GM19025 (cell line): ENCODE measurements around the gene MCF2L.

Experiments
- ATAC-seq: cut with Tn5 transposase; IDR thresholded peaks from one replicate; pipeline ENCODE4 v1.9.1; 2021; ENCODE audit warnings: mild to moderate bottlenecking, low read depth, moderate library complexity; ENCODE audit not compliant: unreplicated experiment

The MCF2L gene

DNA sequence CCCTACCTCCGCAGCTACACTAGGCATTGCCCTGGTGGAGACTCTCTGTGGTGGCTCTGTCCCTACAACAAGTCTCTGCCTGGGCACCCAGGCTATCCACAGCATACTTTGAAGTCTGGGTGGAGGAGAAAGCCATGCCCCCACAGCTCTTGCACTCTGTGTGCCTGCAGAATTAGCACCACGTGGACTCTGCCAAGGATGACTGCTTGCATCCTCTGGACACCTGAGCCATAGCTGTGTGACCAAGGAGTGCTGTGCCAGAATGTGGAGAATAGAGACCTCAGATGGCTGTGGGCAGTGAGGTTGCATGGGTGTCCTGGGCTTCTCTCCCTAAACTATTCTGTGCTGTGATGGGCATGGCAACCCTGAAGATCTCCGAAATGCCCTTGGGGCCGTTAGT lies 21.2 kb upstream of the MCF2L start:
- ATAC-seq = no peak

DNA sequence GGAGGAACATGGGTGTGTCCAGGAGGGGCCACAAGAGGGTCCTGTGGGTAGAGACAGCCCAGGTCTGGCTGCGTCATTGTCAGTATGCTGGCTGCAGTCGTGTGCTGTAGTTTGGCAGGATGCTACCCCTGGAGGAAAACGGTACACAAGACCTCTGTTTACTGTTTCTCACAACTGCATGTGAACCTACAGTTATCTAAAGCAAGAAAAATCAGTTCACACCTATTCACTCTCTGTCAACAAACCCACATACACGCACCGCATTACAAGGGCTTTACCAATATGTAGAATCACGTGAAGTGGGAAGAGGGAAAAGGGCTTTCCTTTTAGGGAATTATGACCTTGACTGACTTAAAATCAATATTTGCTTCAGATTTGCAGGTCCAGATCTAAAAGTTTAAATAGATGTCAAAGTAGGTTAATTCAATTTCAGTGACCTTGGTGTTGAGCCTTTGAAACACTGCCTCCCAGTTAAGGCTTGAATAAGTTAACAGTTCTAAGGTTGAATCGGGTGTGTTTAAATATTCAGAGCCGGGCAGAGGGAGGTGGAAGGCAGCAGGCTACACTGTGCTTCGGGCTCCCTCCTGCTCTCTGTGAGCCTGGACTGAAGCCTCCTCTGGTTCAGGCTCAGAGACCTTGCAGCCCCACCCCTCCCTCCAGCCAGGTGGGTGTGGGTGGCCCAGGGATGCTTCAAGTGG lies 17.2 kb upstream of the MCF2L start:
- no peak for ATAC-seq

DNA sequence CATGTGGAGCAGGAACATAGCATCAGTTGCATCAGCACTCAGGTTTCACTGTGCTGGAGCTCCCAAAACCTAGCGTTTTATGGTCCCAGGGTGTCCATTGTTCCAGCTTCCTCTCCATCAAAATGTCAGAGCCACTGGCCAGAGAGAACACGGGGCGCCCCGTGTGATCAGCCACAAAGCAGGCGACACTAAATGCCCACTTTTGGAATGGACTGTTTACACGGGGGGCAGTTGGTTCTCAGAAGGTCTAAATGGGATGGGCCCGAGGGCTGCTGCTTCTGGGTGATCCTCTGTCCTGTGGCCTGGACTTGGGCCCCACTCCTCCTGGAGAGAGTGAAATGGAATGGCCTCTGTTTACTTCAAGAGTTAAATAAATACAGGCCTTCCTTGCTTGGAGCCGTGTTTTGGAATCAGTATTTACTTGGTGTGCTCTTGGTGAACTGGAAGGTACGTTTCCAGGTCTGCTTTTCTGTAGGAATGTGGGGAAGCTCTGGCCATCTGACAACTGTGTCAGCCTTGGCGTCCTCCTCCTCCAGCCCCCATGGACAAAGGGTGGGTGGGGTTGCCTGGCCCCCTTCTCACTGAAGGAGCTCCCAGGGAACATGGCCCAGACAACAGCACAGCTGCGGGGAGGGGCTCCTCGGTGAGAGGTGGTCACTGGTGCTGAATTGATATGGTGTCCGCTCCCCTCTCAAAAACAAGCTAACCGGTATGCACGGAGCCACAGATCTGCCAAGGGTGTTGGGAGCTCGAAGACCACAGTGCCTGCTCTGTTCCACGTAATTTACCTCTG lies 16.1 kb upstream of the MCF2L start:
- no peak for ATAC-seq

DNA sequence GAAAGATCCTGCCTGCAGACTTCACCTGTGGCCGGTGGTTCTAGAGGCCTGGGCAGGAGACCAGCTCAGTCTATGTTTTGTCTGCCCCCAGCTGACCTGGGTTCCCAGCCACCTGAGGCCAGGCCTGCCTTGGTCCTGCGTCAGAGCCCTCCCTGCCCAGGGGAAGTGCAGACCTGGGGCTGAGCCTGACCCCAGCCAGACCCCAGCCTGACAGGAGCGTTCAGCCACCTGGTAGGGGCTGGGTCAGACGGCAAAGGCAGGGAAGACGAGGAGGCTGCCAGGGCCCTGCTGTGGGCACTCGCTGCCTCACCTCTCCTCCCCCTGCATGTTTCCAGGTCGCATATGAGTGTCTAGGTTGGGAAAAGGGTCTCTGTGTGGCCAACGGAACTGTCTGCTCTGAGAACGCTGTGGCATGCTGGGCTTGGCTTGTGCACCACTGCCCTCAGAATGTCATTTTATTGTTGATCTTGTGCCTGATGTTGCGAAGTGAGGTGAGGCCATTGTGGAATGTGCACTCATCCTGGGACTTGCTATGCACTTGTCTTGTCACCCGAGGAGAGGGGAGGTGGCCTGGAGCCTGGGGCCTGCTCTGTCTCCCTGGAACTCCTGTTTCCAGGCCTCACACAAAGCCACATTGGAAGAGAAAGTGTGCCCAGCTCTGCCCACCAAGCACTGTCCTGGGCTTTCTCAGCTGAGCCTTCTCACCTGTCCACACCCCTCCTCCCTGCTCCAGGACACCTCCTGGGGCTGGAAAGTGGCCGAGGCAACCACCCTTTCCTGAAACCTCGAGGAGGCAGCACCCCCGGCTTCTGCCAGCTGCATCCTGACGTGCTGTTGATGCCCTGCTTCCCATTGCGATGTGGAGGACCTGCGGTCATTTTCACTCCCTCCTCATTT lies 15.2 kb upstream of the MCF2L start:
- ATAC-seq = no peak

DNA sequence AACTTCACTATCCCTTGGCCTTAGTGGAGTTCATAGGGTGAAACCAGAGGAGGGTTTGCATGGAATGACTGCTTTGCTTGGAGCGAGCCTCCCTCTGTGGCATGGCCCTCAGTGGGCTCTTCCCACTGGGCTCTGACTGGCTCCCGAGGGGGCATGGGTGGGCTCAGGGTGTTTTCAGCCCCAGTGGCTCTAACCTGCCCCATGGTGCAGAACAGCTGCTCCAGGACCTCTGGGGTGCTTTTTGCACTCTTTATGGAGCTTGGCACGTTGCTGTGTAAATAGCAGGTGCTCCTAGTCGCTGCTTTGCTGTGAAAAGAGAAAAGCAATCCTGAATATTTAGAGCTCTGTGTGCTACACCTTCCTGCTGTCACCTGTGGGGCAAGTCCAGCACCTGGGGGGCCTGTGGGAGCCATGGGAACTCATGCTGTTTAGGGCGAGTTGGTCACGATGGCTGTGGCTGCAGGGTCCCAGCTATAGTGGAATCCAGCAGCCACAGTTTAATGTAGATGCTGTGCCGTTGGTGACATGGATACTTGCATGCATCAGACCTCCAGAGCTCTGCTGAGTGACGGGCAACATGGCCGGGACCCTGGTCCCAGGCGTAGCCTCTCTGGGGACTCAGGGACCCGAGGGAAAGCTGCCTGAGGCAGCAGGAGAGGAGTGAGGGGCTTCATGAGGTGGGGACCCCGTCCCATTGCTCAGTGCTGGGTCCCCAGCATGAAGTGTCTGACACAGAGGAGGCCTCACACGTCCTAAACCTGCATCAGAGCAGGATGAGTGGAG lies 14.3 kb upstream of the MCF2L start:
- ATAC-seq = no peak

DNA sequence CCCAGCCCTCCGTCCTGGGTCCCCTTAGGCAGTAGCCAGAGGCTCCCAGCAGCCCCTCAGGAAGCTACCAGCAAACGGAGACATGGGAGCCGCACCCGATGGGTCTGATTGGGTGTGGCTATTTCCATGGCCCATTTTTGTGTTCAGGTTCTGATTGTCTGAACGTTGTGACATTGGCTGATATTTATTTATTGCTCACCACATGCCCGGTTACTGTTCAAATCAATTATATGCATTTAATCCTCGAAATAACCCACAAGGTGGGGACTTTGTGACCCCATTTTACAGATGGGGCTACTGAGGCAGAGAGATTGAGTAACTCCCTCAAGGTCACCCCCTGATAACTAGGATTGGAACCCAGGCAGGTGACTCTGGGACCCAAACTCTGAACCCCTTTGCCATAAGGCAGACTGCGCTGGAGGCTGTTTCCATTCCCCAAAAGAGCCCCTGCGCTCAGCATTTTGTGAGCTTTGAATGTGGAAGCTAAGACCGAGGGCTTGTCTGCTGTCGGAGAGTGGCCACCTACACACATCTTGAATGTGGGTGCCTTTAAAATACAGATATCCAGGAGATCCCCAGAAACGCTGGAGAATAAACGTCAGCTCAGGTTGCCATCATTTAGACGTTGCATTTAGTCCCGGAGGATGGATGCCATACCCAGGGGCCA lies 13.6 kb upstream of the MCF2L start:
- ATAC-seq = no peak

DNA sequence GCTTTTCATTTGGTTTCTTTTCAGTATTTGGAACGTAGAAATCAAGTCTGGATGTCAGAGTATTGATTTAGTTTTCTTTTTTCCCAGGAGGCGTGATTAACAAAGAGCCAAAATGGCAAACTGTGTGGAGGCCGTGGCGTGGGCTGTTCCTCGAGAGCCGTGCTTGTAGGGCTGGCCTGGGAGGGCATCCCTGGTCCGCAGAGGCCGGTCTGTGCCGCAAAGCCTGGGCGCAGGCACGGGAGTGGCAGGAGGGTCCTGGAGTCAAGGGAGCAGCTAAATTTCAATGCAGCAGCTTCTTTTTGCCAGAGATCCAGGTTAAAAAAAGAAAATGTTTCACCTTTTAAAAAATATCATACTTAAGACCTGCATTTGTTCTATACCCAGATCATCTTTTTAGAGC lies 13.1 kb upstream of the MCF2L start:
- ATAC-seq = no peak

DNA sequence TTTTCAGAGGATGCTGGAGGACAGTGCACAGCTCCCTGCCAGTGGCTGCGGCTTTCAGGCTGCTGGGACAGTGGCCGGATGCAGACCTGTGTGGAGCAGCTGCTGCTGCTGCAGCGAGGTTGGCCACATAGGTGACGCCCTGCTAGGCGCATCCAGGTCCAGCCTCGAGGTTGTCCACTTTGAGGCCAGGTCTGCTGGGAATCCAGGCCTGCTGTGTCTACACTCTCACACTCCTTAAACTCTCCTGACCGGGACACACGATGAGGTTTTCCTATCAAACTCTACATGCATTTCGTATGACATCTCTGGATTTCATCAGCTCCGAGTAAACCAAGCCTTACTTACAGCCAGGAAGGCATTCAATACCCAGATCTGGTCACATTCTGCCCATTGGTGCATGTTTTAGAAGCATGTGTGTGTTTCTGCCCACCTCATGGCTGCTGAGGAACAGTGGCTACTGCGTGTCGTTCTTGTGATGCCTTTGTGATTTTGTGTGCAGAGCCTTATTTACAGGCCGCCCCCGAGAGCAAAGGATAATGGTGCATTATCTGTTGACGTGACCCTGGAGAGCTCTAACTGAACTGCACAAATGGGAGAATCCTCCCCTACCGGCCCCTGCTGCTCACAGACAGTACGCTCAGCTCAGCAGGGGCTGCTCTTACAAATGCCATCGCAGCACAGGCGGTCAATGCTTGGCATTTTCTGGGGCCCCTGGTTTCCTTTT lies 12.3 kb upstream of the MCF2L start:
- ATAC-seq = no peak

DNA sequence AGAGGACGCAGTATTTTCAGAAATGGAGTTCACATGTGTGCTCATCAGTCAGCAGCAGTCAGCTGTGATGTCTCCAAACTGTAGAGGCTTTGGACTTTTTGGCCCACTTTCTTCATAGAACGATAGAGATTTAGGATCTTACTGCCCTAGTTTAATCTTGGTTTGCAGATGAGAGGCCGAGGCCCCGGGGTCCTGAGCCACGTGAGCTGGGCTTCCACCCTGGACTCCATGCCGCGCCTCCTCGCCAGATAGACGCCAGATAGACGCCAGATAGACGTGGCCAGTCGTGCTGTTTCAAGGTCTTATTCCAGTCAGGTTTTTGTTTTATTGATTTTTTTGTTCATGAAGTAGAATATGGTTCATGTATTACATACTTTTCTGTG lies 11.7 kb upstream of the MCF2L start:
- ATAC-seq = no peak

DNA sequence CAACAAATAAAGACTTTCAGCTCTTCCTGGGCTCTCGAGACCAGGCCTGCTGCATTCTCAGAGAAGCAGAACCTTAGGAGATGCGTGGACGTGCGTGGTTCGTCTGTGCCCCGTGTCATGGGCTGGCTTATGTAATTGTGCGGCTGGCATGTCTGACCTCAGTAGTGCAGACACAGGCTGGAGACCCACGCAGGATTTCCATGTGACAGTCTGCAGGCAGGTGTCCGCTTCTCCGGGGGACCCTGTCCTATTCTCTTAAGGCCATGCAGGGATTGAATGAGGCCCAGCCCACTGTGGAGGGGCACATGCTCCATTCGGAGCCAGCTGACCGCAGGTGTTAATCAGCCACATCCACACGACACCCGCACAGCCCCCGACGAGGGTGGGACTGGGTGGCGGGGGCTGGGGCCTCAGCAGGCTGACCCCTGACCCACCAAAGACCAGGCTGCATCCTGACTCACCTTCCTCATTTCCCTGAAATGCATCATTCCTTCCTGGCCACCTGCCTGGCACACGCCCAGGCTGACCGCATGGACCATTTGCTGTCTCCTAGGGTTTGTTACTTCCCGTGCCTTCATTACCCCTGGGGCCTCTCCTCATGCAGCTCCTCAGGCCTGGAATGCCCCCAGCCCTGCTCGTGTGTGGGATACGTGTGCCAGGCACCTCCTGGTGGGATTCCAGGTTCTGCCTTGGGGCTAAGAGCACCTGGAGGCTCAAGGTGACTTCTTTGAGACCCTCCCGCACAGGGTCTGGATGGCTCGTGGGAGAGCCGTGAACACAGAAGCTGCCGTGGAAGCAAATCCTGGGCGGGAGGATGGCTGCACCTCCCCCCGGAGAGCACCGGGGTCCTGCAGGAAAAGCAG lies 10.7 kb upstream of the MCF2L start:
- ATAC-seq = no peak

DNA sequence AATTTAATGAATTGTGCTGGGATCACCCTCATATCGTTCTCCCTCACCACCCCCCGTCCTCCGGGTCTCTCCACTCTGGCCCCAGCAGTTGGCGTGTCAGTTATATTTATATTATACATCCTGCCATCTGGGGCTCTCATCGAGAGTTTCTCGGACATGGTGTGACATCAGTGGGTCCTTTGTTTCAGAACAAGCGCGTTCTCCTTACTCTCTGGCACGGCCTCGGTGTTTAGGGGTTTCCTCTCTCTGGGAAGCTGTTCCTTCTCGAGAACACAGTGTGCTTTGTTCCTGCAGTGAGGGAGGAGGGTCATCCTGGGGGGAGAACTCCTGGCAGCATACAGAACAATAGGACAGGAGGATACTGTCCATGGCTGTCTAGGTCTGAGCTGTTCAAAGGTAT lies 9.8 kb upstream of the MCF2L start:
- no peak for ATAC-seq

DNA sequence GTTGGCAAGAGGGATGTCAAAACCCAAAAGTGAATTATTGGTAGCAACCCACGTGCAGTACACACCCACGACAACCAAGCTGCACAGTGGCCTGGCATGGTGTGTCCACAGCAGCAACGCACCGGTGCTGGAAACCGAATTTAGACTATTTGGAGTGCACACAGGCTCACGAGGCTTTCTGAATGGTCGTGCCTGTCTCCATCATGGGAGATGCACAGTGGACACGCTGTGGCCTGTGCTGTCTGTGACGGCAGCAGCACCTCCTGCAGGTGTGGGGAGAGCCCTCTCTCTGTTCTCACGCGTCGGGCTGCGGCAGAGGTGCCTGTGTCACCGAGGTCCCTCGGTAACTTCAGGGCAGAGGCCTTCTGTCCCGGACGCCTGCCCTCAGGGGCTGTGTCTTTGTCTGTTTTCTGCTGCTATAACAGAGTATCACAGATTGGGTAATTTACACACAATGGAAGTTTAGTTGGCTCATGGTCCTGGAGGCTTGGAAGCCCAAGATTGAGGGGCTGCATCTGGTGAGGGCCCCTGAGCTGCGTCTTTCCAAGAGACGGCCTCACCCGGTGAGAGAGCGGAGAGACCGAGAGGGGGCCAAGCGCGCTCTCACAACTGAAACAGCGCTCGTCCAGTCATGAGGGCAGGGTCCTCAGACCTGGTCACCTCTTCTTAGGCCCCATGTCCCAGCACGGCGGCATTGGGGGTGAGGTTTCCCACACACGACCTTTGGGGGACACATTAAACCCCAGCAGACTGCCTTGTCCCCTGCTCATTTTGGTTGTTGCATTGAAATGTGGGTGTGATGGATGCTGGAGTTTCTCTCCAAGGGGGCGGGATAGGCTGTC lies 9.1 kb upstream of the MCF2L start:
- ATAC-seq = no peak

DNA sequence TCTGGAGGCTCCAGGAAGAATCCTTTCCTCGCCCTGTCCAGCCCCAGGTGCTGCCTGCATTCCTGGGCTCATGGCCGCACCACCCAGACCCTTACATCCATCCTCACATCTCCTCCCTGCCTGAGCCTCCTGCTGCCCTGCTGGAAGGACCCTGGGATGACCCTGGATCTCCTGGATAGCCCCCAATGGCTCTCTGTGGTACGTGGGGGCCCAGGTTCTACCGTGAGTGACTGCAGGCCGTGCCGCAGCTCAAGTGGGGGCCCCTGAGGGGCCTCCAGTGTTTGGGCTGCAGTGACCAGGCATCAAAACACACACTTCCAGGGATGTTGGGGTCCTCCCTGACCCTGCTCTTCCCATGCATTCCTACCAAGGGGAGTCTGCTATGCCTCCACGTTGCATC lies 8.3 kb upstream of the MCF2L start:
- no peak for ATAC-seq

DNA sequence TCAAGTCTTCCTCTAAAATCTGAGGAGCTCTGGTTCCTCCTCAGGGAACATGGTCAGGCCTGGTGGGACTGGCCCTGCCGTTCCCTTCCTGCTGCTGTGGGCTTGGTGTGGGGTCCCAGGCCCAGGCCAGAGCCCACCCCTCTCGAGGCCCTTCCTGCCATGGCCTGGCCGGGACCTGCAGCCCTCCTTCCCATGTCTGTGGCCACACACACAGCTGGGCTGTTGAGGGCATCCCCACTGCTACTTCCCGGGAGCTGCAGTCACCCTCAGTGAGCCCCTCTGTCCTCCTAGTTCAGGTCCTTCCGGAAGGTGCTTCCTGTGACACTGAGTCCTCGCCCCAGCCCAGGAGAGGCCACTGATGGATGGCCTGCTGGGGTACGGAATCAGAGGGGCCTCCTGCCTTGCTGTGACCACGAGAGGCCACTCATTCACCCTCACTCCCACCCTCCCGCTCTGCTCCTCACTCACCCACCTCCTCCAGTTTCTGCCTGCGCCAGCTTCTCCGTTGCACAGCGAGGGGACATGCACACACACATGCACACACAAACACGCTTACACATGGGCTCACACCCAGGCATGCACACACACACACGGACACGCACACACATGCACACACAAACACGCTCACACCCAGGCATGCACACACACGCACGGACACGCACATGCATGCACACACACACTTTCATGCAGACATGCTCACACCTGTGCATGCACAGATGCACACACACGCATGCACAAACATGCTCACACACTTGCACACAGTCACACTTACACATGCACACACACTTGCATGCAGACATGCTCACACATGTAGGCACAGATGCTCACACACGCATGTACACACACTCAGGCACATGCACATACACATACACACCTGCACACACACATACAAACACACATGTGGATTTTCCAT lies 7.3 kb upstream of the MCF2L start:
- no peak for ATAC-seq

DNA sequence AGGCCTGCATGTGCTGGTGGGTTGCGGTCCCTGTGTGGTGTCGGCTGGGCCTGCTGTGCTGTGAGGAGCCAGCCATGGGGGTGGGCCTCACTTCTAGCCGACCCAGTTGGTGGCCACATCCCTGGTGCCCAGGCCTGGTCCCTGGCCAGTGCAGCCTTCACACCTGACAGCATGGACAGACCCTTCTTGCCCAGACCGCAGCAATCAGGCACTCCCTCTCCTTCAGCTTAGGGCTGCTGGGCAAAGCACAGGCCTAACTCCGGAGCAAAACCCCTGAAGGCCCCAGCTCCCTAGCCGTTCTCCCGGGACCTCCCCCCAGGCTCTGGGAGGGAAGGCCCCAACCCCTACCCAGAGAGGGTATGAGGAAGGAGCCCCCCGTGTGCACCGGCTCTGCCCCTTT lies 6.6 kb upstream of the MCF2L start:
- no peak for ATAC-seq

DNA sequence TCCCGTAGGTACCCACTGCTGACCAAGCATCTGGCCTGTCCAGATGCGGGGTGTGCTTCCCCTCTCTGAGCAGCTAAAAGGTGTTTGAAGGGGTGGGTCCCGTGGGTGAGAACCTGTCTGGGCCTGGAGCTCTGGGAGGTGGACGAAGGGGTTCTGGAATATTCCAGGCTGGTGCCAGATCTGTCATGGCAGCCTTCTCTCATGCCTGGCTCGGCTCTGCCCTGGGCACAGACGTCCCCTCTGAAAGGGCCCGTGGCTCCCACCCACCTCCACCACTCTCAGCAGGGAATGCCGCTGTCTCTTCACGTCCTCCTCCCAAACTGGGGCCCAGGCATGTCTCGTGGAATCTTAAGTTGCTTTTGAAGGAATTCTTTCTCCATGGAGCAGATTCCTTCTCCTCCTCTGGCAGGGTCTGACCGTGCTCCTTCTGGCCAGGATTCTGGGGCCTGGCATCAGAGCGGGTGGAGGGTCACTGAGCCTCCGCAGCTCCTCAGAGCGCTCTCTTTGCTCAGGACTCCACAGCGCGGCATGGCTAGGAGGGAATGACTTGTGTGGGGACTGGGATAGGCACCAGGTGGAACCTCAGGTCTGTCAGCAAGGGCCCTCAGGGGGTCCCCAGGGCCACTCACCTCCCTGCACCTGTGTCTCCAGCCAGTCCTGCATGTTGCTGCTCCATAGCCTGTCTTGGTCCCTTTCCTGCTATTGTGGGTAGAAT lies 5.9 kb upstream of the MCF2L start:
- ATAC-seq = no peak
